NT2/D1 (cell line): Measurements from ENCODE around the gene NTNG1.

Source experiments
- DNase-seq: peaks from one replicate; pipeline ENCODE4 v3.0.0-alpha.2; 2011; ENCODE audit warnings: low read depth, low spot score
- H3K27me3 ChIP-seq: 2 replicates; pipeline ENCODE4 v1.6.0; 2011; ENCODE audit warnings: mild to moderate bottlenecking; ENCODE audit not compliant: insufficient read length, insufficient read depth
- H3K36me3 ChIP-seq: 2 replicates; pipeline ENCODE4 v1.6.1; 2011; ENCODE audit warnings: mild to moderate bottlenecking, low read length, mixed read lengths; ENCODE audit not compliant: insufficient read depth, insufficient read length
- H3K4me1 ChIP-seq: 2 replicates; pipeline ENCODE4 v1.5.1; 2011; ENCODE audit not compliant: insufficient read depth, insufficient read length
- H3K4me3 ChIP-seq: 2 replicates; pipeline ENCODE4 v1.5.1; 2011; ENCODE audit warnings: low read depth; ENCODE audit not compliant: insufficient read length
- H3K9ac ChIP-seq: 2 replicates; pipeline ENCODE4 v1.6.0; 2011; ENCODE audit warnings: low read depth; ENCODE audit not compliant: insufficient read length
- H3K9me3 ChIP-seq: 2 replicates; pipeline ENCODE4 v1.5.1; 2011; ENCODE audit warnings: mild to moderate bottlenecking, low read length; ENCODE audit not compliant: insufficient read depth
- SUZ12 ChIP-seq: IDR thresholded peaks from 2 replicates; pipeline ENCODE4 v1.6.1; 2011; ENCODE audit not compliant: insufficient read length, insufficient read depth; ENCODE audit errors: extremely low read depth
- YY1 ChIP-seq: IDR thresholded peaks from 2 replicates; pipeline ENCODE4 v1.6.1; 2011; ENCODE audit not compliant: insufficient read length, insufficient read depth
- ZNF274 ChIP-seq: IDR thresholded peaks from 2 replicates; pipeline ENCODE4 v1.6.1; 2011; ENCODE audit warnings: mild to moderate bottlenecking, low read depth, low read length

The NTNG1 gene

DNA sequence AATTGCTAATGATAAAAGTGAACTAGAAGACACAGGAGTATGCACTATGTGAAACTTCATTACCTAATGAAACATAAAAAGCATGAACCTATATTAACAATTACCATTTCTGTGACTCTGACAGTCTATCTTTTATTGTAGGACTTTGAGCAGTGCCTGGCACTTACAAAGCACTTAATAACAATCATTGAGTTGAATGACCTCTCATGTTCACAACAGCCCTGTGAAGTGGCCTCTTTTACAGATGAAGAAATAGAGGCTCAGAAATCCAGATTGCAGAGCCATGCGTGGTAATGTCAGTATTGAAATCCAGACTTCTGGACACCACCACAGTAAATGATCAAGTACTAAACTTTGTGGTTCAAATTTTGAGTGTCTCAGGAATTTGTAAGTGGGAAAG, 326.4 kb downstream of the NTNG1 start:
- Histone ChIP-seq H3K4me3 (no peak overlapping the region), H3K4me1 (no peaks in the 10 kb centered on the region), H3K9me3 (no peaks in the 10 kb centered on the region), H3K36me3 (no peaks in the 10 kb centered on the region), H3K27me3 (no peaks in the 10 kb centered on the region), H3K9ac (no peak overlapping the region)
- TF ChIP-seq SUZ12 (no peak), YY1 (no peak), ZNF274 (no peak)
- no peak for DNase-seq

DNA sequence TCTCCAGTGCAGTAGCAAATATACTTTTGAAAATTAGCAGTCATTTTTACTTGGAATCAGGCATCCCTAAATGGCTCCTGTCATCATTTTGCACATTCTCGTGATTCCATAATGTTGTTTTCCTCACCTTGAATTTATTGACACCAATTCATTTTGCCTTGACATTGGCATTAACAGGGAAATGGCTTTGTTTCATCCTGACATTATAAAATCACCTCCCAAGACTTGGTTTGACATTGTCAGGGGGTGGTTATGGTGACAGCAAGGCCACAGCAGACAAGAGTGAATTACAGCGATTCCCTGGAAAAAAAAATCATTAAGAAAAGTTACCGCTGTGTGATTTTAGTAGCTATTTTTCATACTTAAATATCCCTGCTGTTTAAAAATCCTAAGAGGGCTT, 327.0 kb downstream of the NTNG1 start:
- Histone ChIP-seq H3K36me3 (no peaks in the 10 kb centered on the region), H3K27me3 (no peaks in the 10 kb centered on the region), H3K9ac (no peak overlapping the region), H3K4me3 (no peak overlapping the region), H3K4me1 (no peaks in the 10 kb centered on the region), H3K9me3 (no peaks in the 10 kb centered on the region)
- TF ChIP-seq YY1 (no peak), ZNF274 (no peak), SUZ12 (no peak)
- no peak for DNase-seq

DNA sequence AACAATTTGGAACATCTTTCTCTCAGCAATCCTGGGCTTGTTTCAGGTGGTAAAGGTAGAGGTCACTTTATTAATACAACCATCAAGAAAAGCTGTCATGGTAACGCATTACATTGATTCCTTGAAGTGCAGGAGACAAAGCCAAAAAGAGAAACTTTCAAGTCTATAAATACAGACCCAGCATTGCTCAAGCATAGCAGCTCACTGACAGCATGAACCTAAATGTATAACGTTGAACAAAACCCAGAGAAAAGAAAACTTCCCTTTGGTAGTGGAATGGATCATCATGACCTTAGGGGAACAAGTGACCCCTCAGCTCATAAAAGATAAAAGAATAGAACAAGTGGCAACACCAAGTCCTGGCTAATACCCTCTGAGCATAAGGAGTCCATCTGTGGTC, 332.2 kb downstream of the NTNG1 start:
- no peaks in the 10 kb centered on the region for H3K27me3 ChIP-seq
- DNase-seq, result no peak
- no peak for TF ChIP-seq YY1
- no peaks in the 10 kb centered on the region for H3K9me3 ChIP-seq
- H3K36me3 ChIP-seq, result no peaks in the 10 kb centered on the region
- no peaks in the 10 kb centered on the region for H3K4me1 ChIP-seq
- no peak overlapping the region for H3K9ac ChIP-seq
- no peak overlapping the region for H3K4me3 ChIP-seq

DNA sequence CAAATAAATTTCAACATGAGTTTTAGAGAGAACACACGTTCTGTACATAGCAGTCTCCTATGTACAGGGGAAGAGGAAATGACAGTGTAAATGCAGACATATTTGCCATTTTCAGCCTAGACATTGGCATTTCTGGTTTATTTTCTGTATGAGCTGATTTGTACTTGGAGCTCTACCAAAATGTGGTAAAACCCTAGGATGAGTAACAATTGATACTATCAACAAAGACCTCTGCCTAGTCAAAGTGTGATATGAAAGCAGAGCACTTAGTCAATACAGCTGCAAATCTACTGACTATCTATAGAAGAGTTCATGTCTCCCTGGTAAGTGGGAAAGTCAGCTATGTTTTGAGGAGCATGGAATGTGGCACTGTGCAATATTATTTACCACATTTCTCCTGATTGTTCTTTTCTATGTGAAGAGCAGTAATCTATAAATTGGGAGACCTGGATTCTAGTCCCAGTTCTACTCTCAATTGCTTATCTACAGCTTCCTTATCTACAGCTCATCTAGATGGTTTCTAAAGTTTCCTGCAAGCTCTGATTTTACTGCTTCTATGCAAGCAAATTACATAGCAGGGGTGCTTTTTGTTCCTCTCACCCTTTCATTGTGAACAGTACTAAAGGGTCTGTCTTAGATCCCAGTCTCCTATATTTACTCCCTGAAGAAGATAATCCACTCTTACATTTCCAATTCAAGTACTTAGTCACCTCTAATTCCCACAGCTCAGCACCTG, 334.2 kb downstream of the NTNG1 start:
- no peaks in the 10 kb centered on the region for H3K36me3 ChIP-seq
- H3K27me3 ChIP-seq, result no peaks in the 10 kb centered on the region
- H3K9me3 ChIP-seq, result no peaks in the 10 kb centered on the region
- no peak for DNase-seq
- H3K9ac ChIP-seq, result no peak overlapping the region
- no peaks in the 10 kb centered on the region for H3K4me1 ChIP-seq
- TF ChIP-seq ZNF274, result no peak
- no peak for TF ChIP-seq YY1
- TF ChIP-seq SUZ12, result no peak
- no peak overlapping the region for H3K4me3 ChIP-seq

DNA sequence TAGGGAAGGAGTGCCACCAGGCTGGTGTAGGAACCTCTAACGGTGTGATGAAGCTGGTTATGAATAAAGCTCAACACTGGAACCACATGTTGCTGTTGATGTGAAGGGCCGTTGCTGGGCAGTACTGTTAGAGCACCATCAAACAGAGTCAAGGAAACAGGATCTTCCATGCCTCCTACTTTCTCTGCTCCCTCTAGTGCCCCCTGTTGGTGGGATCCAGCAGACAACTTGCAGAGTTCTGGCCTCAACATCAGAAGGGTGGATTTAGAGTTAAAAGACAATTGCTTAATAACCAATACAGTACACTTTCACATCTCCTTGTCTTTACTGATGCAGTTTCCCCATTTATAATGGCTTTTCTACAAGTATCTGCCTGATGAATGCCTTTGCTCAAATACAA, 336.4 kb downstream of the NTNG1 start:
- Histone ChIP-seq H3K4me3 (no peak overlapping the region), H3K9me3 (no peaks in the 10 kb centered on the region), H3K27me3 (no peaks in the 10 kb centered on the region), H3K4me1 (no peaks in the 10 kb centered on the region), H3K36me3 (no peaks in the 10 kb centered on the region), H3K9ac (no peak overlapping the region)
- TF ChIP-seq YY1, result no peak
- TF ChIP-seq SUZ12, result no peak
- no peak for TF ChIP-seq ZNF274
- DNase-seq, result peak; percentile 22

DNA sequence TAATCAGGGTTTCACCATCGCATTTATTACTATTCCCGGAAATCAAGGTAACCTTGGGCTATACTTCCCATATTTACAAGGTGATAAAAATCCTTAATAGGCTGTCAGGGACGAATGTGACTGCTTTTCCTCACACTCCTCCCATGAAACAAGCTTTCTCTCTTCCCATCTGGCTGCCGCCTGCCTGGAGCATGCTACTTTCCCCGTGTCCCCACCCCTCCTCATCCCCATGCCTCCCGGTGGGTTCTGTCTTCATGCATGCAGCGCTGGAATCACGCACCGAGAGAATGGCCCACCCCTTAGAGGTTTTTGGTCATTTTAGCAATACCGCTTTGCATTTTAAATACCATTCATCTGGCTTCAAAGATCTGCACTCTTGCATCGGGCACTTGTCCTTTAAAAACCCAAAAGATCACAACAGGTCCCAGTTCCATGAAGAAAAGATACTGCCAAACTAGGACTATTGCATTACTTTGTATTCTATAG, 339.1 kb downstream of the NTNG1 start:
- no peak overlapping the region for H3K9ac ChIP-seq
- no peak for DNase-seq
- H3K4me1 ChIP-seq, result no peaks in the 10 kb centered on the region
- no peak overlapping the region for H3K4me3 ChIP-seq
- H3K36me3 ChIP-seq, result no peaks in the 10 kb centered on the region
- TF ChIP-seq SUZ12 (no peak), YY1 (no peak), ZNF274 (no peak)
- H3K9me3 ChIP-seq, result no peaks in the 10 kb centered on the region
- no peaks in the 10 kb centered on the region for H3K27me3 ChIP-seq

DNA sequence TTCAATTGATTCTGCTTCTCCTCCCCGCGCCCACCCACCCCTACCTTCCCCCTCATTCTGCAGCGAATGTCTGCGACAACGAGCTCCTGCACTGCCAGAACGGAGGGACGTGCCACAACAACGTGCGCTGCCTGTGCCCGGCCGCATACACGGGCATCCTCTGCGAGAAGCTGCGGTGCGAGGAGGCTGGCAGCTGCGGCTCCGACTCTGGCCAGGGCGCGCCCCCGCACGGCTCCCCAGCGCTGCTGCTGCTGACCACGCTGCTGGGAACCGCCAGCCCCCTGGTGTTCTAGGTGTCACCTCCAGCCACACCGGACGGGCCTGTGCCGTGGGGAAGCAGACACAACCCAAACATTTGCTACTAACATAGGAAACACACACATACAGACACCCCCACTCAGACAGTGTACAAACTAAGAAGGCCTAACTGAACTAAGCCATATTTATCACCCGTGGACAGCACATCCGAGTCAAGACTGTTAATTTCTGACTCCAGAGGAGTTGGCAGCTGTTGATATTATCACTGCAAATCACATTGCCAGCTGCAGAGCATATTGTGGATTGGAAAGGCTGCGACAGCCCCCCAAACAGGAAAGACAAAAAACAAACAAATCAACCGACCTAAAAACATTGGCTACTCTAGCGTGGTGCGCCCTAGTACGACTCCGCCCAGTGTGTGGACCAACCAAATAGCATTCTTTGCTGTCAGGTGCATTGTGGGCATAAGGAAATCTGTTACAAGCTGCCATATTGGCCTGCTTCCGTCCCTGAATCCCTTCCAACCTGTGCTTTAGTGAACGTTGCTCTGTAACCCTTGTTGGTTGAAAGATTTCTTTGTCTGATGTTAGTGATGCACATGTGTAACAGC, 339.9 kb downstream of the NTNG1 start:
- H3K4me1 ChIP-seq, result no peaks in the 10 kb centered on the region
- H3K36me3 ChIP-seq, result no peaks in the 10 kb centered on the region
- H3K4me3 ChIP-seq, result no peak overlapping the region
- no peaks in the 10 kb centered on the region for H3K9me3 ChIP-seq
- no peak for TF ChIP-seq SUZ12
- TF ChIP-seq ZNF274, result no peak
- no peak for TF ChIP-seq YY1
- DNase-seq, result no peak
- H3K9ac ChIP-seq, result no peak overlapping the region
- no peaks in the 10 kb centered on the region for H3K27me3 ChIP-seq
